SK-N-SH treated with all-trans-retinoic acid at 6 μM for 48 hours (cell line): ENCODE results near the gene TTF2.

Experiments used
- ATAC-seq: fragments of 200-7000 bp; cut with Tn5 transposase; 3 replicates; pipeline ENCODE4 v1.9.1; 2020; ENCODE audit warnings: mild to moderate bottlenecking, moderate library complexity
- ARNTL ChIP-seq: fragments of 450-650 bp; formaldehyde crosslinking; IDR thresholded peaks from 2 replicates; pipeline ENCODE4 v1.5.0; 2020; ENCODE audit warnings: low read depth, mild to moderate bottlenecking, moderate library complexity, borderline replicate concordance
- BACH2 ChIP-seq: fragments of 250-450 bp; sonication (Bioruptor Pico); IDR thresholded peaks from 2 replicates; pipeline ENCODE4 v1.9.0; 2021; ENCODE audit warnings: mild to moderate bottlenecking, borderline replicate concordance
- CSDC2 ChIP-seq: fragments of 250-450 bp; sonication (Bioruptor Pico); IDR thresholded peaks from 2 replicates; pipeline ENCODE4 v1.5.0; 2020; ENCODE audit warnings: mild to moderate bottlenecking, moderate library complexity
- CSRNP3 ChIP-seq: fragments of 250-450 bp; sonication (Bioruptor Pico); IDR thresholded peaks from 2 replicates; pipeline ENCODE4 v1.5.1; 2021; ENCODE audit warnings: mild to moderate bottlenecking, moderate library complexity
- ESRRG ChIP-seq: fragments of 250-450 bp; sonication (Bioruptor Pico); IDR thresholded peaks from 2 replicates; pipeline ENCODE4 v1.6.1; 2021; ENCODE audit warnings: mild to moderate bottlenecking
- GLIS3 ChIP-seq: fragments of 250-450 bp; sonication (Bioruptor Pico); IDR thresholded peaks from 2 replicates; pipeline ENCODE4 v1.5.0; 2020; ENCODE audit warnings: mild to moderate bottlenecking, moderate library complexity
- ISL1 ChIP-seq: fragments of 250-450 bp; sonication (Bioruptor Pico); IDR thresholded peaks from 2 replicates; pipeline ENCODE4 v2.1.2; 2022; ENCODE audit warnings: mild to moderate bottlenecking, moderate library complexity
- OSR1 ChIP-seq: fragments of 250-450 bp; sonication (Bioruptor Pico); IDR thresholded peaks from 2 replicates; pipeline ENCODE4 v1.8.0; 2022; ENCODE audit warnings: moderate library complexity, mild to moderate bottlenecking, inconsistent platforms
- PATZ1 ChIP-seq: fragments of 250-450 bp; sonication (Bioruptor Pico); IDR thresholded peaks from 2 replicates; pipeline ENCODE4 v1.8.0; 2020; ENCODE audit warnings: mild to moderate bottlenecking, moderate library complexity, borderline replicate concordance
- PPARA ChIP-seq: fragments of 250-450 bp; sonication (Bioruptor Pico); IDR thresholded peaks from 2 replicates; pipeline ENCODE4 v1.5.0; 2020; ENCODE audit warnings: mild to moderate bottlenecking, borderline replicate concordance
- RARB ChIP-seq: fragments of 250-450 bp; sonication (Bioruptor Pico); IDR thresholded peaks from 2 replicates; pipeline ENCODE4 v1.8.0; 2021; ENCODE audit warnings: mild to moderate bottlenecking, moderate library complexity
- SNAI2 ChIP-seq: fragments of 250-450 bp; sonication (Bioruptor Pico); IDR thresholded peaks from 2 replicates; pipeline ENCODE4 v1.5.0; 2020; ENCODE audit warnings: mild to moderate bottlenecking, moderate library complexity
- TCF4 ChIP-seq: fragments of 250-450 bp; sonication (Bioruptor Pico); IDR thresholded peaks from 2 replicates; pipeline ENCODE4 v1.8.0; 2021; ENCODE audit warnings: mild to moderate bottlenecking, moderate library complexity, borderline replicate concordance
- TOX ChIP-seq: fragments of 250-450 bp; sonication (Bioruptor Pico); IDR thresholded peaks from 2 replicates; pipeline ENCODE4 v1.8.0; 2021; ENCODE audit warnings: mild to moderate bottlenecking, moderate library complexity, borderline replicate concordance
- ZC3H10 ChIP-seq: fragments of 250-450 bp; sonication (Bioruptor Pico); IDR thresholded peaks from 2 replicates; pipeline ENCODE4 v1.5.1; 2021; ENCODE audit warnings: mild to moderate bottlenecking, moderate library complexity
- ZFP3 ChIP-seq: fragments of 250-450 bp; sonication (Bioruptor Pico); IDR thresholded peaks from 2 replicates; pipeline ENCODE4 v1.5.0; 2020; ENCODE audit warnings: mild to moderate bottlenecking, moderate library complexity
- ZNF565 ChIP-seq: fragments of 450-650 bp; formaldehyde crosslinking; conservative IDR thresholded peaks from 2 replicates; pipeline ENCODE4 v1.5.0; 2020; ENCODE audit warnings: low read depth, mild to moderate bottlenecking, moderate library complexity
- ZNF70 ChIP-seq: fragments of 450-650 bp; formaldehyde crosslinking; IDR thresholded peaks from 2 replicates; pipeline ENCODE4 v1.5.0; 2020; ENCODE audit warnings: mild to moderate bottlenecking, moderate library complexity
- ZNF8 ChIP-seq: fragments of 450-650 bp; formaldehyde crosslinking; IDR thresholded peaks from 2 replicates; pipeline ENCODE4 v1.5.0; 2020; ENCODE audit warnings: mild to moderate bottlenecking, moderate library complexity
- TF ChIP-seq, protein P1 (sequence below): fragments of 250-450 bp; sonication (Bioruptor Pico); IDR thresholded peaks from 2 replicates; pipeline ENCODE4 v1.5.0; 2020; ENCODE audit warnings: mild to moderate bottlenecking, moderate library complexity
- TF ChIP-seq, protein P2 (sequence below): fragments of 250-450 bp; sonication (Bioruptor Pico); IDR thresholded peaks from 2 replicates; pipeline ENCODE4 v1.5.1; 2020; ENCODE audit warnings: low read depth, mild to moderate bottlenecking, moderate library complexity
- TF ChIP-seq, protein P3 (sequence below): fragments of 250-450 bp; sonication (Bioruptor Pico); IDR thresholded peaks from 2 replicates; pipeline ENCODE4 v1.8.0; 2021; ENCODE audit warnings: low read depth, mild to moderate bottlenecking, moderate library complexity, borderline replicate concordance

Gene TTF2

GRCh38 chr1:117047271-117047670 lies 12.9 kb upstream of the TTF2 start:
- ATAC-seq: no peak
- TF ChIP-seq TCF4 (no peak), PATZ1 (no peak), ZFP3 (CRISPR knock-in tag) (no peak), ESRRG (CRISPR knock-in tag) (no peak), SNAI2 (no peak), OSR1 (CRISPR knock-in tag) (no peak), ZNF8 (CRISPR knock-in tag) (no peak), ZC3H10 (CRISPR knock-in tag) (no peak), CSDC2 (CRISPR knock-in tag) (no peak), TOX (CRISPR knock-in tag) (no peak), ARNTL (no peak), RARB (no peak), ZNF70 (no peak), ZNF565 (CRISPR knock-in tag) (no peak)
- TF ChIP-seq, protein P1, sequence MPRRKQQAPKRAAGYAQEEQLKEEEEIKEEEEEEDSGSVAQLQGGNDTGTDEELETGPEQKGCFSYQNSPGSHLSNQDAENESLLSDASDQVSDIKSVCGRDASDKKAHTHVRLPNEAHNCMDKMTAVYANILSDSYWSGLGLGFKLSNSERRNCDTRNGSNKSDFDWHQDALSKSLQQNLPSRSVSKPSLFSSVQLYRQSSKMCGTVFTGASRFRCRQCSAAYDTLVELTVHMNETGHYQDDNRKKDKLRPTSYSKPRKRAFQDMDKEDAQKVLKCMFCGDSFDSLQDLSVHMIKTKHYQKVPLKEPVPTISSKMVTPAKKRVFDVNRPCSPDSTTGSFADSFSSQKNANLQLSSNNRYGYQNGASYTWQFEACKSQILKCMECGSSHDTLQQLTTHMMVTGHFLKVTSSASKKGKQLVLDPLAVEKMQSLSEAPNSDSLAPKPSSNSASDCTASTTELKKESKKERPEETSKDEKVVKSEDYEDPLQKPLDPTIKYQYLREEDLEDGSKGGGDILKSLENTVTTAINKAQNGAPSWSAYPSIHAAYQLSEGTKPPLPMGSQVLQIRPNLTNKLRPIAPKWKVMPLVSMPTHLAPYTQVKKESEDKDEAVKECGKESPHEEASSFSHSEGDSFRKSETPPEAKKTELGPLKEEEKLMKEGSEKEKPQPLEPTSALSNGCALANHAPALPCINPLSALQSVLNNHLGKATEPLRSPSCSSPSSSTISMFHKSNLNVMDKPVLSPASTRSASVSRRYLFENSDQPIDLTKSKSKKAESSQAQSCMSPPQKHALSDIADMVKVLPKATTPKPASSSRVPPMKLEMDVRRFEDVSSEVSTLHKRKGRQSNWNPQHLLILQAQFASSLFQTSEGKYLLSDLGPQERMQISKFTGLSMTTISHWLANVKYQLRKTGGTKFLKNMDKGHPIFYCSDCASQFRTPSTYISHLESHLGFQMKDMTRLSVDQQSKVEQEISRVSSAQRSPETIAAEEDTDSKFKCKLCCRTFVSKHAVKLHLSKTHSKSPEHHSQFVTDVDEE: no peak
- TF ChIP-seq, all 23 proteins: peak for 0

DNA sequence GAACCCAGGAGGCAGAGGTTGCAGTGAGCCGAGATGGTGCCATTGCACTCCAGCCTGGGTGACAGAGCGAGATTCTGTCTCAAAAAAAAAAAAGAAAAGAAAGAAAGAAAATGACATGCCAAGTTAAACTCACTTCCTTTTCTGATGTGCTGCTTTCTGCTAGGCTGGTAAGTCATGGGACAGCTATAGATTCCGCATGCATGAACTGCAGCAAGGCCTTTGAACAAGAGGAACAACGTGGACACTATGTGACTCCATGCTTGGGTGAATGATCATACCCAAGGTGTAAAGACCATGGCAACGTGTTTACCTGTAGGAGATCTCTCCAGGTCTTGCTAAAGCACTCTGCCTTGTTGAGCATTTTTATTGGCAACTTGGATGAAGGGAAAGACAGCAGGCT lies 10.3 kb upstream of the TTF2 start:
- ATAC-seq: no peak
- TF ChIP-seq ARNTL: no peak
- TF ChIP-seq, protein P2, sequence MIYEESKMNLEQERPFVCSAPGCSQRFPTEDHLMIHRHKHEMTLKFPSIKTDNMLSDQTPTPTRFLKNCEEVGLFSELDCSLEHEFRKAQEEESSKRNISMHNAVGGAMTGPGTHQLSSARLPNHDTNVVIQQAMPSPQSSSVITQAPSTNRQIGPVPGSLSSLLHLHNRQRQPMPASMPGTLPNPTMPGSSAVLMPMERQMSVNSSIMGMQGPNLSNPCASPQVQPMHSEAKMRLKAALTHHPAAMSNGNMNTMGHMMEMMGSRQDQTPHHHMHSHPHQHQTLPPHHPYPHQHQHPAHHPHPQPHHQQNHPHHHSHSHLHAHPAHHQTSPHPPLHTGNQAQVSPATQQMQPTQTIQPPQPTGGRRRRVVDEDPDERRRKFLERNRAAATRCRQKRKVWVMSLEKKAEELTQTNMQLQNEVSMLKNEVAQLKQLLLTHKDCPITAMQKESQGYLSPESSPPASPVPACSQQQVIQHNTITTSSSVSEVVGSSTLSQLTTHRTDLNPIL (CRISPR knock-in tag): no peak
- no peak for TF ChIP-seq ZNF8 (CRISPR knock-in tag)
- TF ChIP-seq ISL1 (CRISPR knock-in tag): no peak
- TF ChIP-seq GLIS3 (CRISPR knock-in tag): no peak
- TF ChIP-seq ZC3H10 (CRISPR knock-in tag): no peak
- TF ChIP-seq CSRNP3 (CRISPR knock-in tag): no peak
- no peak for TF ChIP-seq OSR1 (CRISPR knock-in tag)
- TF ChIP-seq BACH2 (CRISPR knock-in tag): no peak

DNA sequence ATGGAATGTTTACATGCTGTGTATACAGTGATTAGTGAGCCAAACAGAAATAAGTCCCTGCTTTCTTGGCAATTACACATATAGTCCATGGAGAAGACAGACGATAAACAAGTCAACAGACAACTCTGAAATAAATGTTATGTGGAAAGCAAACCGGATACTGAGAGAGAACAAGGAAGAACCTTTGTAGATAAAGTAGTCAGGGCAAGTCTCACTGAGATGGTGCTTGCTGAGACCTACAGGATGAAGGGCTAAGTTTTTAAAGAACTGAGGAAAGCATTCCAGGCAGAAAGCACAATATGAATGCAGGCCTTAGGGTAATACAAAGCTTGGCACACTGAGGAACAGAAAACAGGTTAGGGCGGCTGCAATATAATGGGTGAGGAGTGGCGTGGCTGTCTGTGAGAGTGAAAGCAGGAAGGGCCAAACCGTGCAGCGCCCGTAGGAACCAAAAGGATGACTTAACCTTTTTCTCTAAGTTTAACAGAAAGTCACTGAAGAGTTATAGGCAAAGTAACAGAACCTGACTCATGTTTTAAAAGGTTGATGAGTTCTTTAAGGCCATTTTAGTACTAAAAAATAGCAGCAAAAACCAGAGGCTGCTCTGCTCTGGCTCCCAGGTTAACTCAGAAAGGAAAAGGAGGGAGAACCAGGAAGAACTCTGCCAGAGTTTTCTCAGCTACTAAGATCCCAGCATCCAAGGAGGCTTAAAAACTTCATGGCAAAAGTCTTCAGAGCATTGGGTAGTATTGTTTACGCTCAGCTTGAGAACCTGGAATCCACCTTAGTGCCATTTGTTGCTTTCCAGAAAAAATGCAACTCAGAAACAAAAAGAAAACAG lies 8.7 kb upstream of the TTF2 start:
- no peak for ATAC-seq
- TF ChIP-seq ZFP3 (CRISPR knock-in tag) (no peak), PPARA (CRISPR knock-in tag) (no peak), CSDC2 (CRISPR knock-in tag) (no peak), TCF4 (no peak), OSR1 (CRISPR knock-in tag) (no peak), ZNF565 (CRISPR knock-in tag) (no peak), PATZ1 (no peak), RARB (no peak), GLIS3 (CRISPR knock-in tag) (no peak), CSRNP3 (CRISPR knock-in tag) (no peak), TOX (CRISPR knock-in tag) (no peak)
- TF ChIP-seq, protein P2 (CRISPR knock-in tag): no peak
- TF ChIP-seq, protein P3, sequence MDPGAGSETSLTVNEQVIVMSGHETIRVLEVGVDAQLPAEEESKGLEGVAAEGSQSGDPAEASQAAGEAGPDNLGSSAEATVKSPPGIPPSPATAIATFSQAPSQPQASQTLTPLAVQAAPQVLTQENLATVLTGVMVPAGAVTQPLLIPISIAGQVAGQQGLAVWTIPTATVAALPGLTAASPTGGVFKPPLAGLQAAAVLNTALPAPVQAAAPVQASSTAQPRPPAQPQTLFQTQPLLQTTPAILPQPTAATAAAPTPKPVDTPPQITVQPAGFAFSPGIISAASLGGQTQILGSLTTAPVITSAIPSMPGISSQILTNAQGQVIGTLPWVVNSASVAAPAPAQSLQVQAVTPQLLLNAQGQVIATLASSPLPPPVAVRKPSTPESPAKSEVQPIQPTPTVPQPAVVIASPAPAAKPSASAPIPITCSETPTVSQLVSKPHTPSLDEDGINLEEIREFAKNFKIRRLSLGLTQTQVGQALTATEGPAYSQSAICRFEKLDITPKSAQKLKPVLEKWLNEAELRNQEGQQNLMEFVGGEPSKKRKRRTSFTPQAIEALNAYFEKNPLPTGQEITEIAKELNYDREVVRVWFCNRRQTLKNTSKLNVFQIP: no peak
